SK-N-SH (cell line): ENCODE results near the gene RABGAP1L. TPM values are rescaled to one million over a fixed set of nuclear protein-coding genes. Genes with fewer than 3 reads are reported as not detected.

Experiments
- CTCF ChIA-PET: fragments of 300-600, 350-600 bp; formaldehyde crosslinking; extraction: SDS; loops from one replicate; lab custom pipeline; 2021; lab: Yijun Ruan, JAX
- POLR2A ChIA-PET: fragments of 350-600 bp; sonication (Branson Sonifier 250); formaldehyde crosslinking; extraction: SDS; loops from one replicate; lab custom pipeline; 2020; ENCODE audit warnings: antibody characterized with exemption, inconsistent platforms; lab: Yijun Ruan, JAX
- DNase-seq: peaks from one replicate; pipeline ENCODE4 v3.0.0; 2012
- H2AFZ ChIP-seq: fragments of 200-600 bp; sonication (generic); 2 replicates; pipeline ENCODE4 v1.8.1; 2016; ENCODE audit warnings: antibody characterized with exemption, mild to moderate bottlenecking, low read depth
- H3F3A ChIP-seq: fragments of 200-600 bp; sonication (generic); replicated peaks from 2 replicates; pipeline ENCODE3; 2016; ENCODE audit warnings: antibody characterized with exemption, mild to moderate bottlenecking; ENCODE audit not compliant: insufficient read depth
- H3K27ac ChIP-seq, 2 experiments: fragments of 200-500 bp in 1 of 2; fragments of 200-600 bp in 1 of 2; sonication (Bioruptor generic) in 1 of 2; sonication (generic), shearing (Covaris generic) in 1 of 2; 2 replicates each; pipeline versions ENCODE4 v1.5.1 to v1.6.1; 2014 to 2016; ENCODE audit warnings: low read depth in 2 of 2, inconsistent platforms in 1 of 2, low read length in 1 of 2, mild to moderate bottlenecking in 1 of 2, mixed read lengths in 1 of 2
- H3K27me3 ChIP-seq: fragments of 200-600 bp; sonication (generic), shearing (Covaris generic); 2 replicates; pipeline ENCODE4 v1.6.1; 2016; ENCODE audit warnings: mixed run types; ENCODE audit not compliant: insufficient read depth
- H3K36me3 ChIP-seq, 2 experiments: fragments of 200-500 bp in 1 of 2; fragments of 200-600 bp in 1 of 2; sonication (Bioruptor generic) in 1 of 2; sonication (generic) in 1 of 2; replicated peaks in 1 of 2; 2 replicates each; pipeline versions ENCODE3 to v1.5.1; 2014 to 2016; ENCODE audit warnings: low read length in 1 of 2, mild to moderate bottlenecking in 1 of 2; ENCODE audit not compliant: insufficient read depth in 2 of 2, control insufficient read depth in 1 of 2
- H3K4me1 ChIP-seq, 2 experiments: fragments of 200-500 bp in 1 of 2; fragments of 200-600 bp in 1 of 2; sonication (Bioruptor generic) in 1 of 2; sonication (generic), shearing (Covaris generic) in 1 of 2; 2 replicates each; pipeline versions ENCODE4 v1.5.1 to v1.6.1; 2014 to 2016; ENCODE audit warnings: low read depth in 1 of 2, low read length in 1 of 2, mixed run types in 1 of 2; ENCODE audit not compliant: insufficient read depth in 2 of 2, control insufficient read depth in 1 of 2
- H3K4me2 ChIP-seq: fragments of 200-600 bp; sonication (generic), shearing (Covaris generic); 2 replicates; pipeline ENCODE4 v1.6.1; 2017; ENCODE audit warnings: mixed run types
- H3K4me3 ChIP-seq, 2 experiments: fragments of 200-500 bp in 1 of 2; fragments of 200-600 bp in 1 of 2; sonication (Bioruptor generic) in 1 of 2; sonication (generic), shearing (Covaris generic) in 1 of 2; 2 replicates each; pipeline versions ENCODE4 v1.5.1 to v1.8.1; 2014 to 2016; ENCODE audit warnings: low read depth in 2 of 2, inconsistent platforms in 1 of 2, low read length in 1 of 2, mild to moderate bottlenecking in 1 of 2, mixed read lengths in 1 of 2, moderate library complexity in 1 of 2
- H3K79me2 ChIP-seq: fragments of 200-600 bp; sonication (generic); 2 replicates; pipeline ENCODE4 v1.8.1; 2017; ENCODE audit warnings: mild to moderate bottlenecking; ENCODE audit not compliant: insufficient read depth
- H3K9ac ChIP-seq: fragments of 200-600 bp; sonication (generic); 2 replicates; pipeline ENCODE4 v1.6.1; 2017; ENCODE audit warnings: mixed run types
- H3K9me2 ChIP-seq: fragments of 200-600 bp; sonication (generic); 2 replicates; pipeline ENCODE4 v1.6.1; 2017; ENCODE audit warnings: mixed run types
- H3K9me3 ChIP-seq: fragments of 200-600 bp; sonication (generic); 2 replicates; pipeline ENCODE4 v1.6.1; 2017; ENCODE audit warnings: mixed run types, mild to moderate bottlenecking, moderate library complexity
- H4K20me1 ChIP-seq: fragments of 200-600 bp; sonication (generic); 2 replicates; pipeline ENCODE4 v1.6.1; 2017; ENCODE audit warnings: mild to moderate bottlenecking, mixed run types; ENCODE audit not compliant: insufficient read depth
- CHD2 ChIP-seq: fragments of 150-350 bp; IDR thresholded peaks from 2 replicates; pipeline ENCODE4 v1.6.1; 2018; ENCODE audit warnings: low read length; ENCODE audit not compliant: partially characterized antibody
- ELF1 ChIP-seq: IDR thresholded peaks from 2 replicates; pipeline ENCODE4 v1.4.0; 2012
- EP300 ChIP-seq, 2 experiments: IDR thresholded peaks; 2 replicates each; pipeline versions ENCODE4 v1.4.0 to v1.6.1; 2012; ENCODE audit warnings: borderline replicate concordance in 1 of 2, low read depth in 1 of 2, low read length in 1 of 2
- FOSL2 ChIP-seq: IDR thresholded peaks from 2 replicates; pipeline ENCODE4 v1.4.0; 2012; ENCODE audit warnings: low read depth, mild to moderate bottlenecking, moderate library complexity, borderline replicate concordance
- FOXJ3 ChIP-seq: sonication (generic); formaldehyde crosslinking; IDR thresholded peaks from 2 replicates; pipeline ENCODE4 v1.5.1; 2020; ENCODE audit warnings: mild to moderate bottlenecking, missing genetic modification reagents
- GABPA ChIP-seq: IDR thresholded peaks from 2 replicates; pipeline ENCODE4 v1.4.0; 2012; ENCODE audit warnings: low read depth, mild to moderate bottlenecking
- GATA2 ChIP-seq: sonication (generic); formaldehyde crosslinking; IDR thresholded peaks from 2 replicates; pipeline ENCODE4 v1.5.0; 2020; ENCODE audit warnings: mild to moderate bottlenecking, missing genetic modification reagents
- JUND ChIP-seq: IDR thresholded peaks from 2 replicates; pipeline ENCODE4 v1.4.0; 2012
- MAX ChIP-seq: IDR thresholded peaks from 2 replicates; pipeline ENCODE4 v1.4.0; 2012; ENCODE audit warnings: low read depth
- NFIC ChIP-seq: IDR thresholded peaks from 2 replicates; pipeline ENCODE4 v1.4.0; 2012; ENCODE audit warnings: borderline replicate concordance
- NRF1 ChIP-seq: IDR thresholded peaks from 2 replicates; pipeline ENCODE4 v1.6.1; 2012; ENCODE audit warnings: low read depth, mild to moderate bottlenecking, low read length
- POLR2AphosphoS5 ChIP-seq: IDR thresholded peaks from 2 replicates; pipeline ENCODE4 v1.6.1; 2012; ENCODE audit warnings: low read depth, low read length
- RAD21 ChIP-seq: IDR thresholded peaks from 2 replicates; pipeline ENCODE4 v1.6.1; 2012; ENCODE audit warnings: mild to moderate bottlenecking, low read length
- REST ChIP-seq: IDR thresholded peaks from 2 replicates; pipeline ENCODE4 v1.6.1; 2012; ENCODE audit warnings: mild to moderate bottlenecking, low read depth, low read length, moderate library complexity
- RFX5 ChIP-seq: IDR thresholded peaks from 2 replicates; pipeline ENCODE4 v1.6.1; 2012; ENCODE audit warnings: mild to moderate bottlenecking, improper control_type of control experiment, low read length
- RXRA ChIP-seq: IDR thresholded peaks from 2 replicates; pipeline ENCODE4 v1.4.0; 2012; ENCODE audit warnings: low read depth, mild to moderate bottlenecking, borderline replicate concordance
- SIN3A ChIP-seq: IDR thresholded peaks from 2 replicates; pipeline ENCODE4 v1.6.1; 2012; ENCODE audit warnings: low read depth, mild to moderate bottlenecking, low read length, moderate library complexity, borderline replicate concordance
- SMC3 ChIP-seq: IDR thresholded peaks from 2 replicates; pipeline ENCODE4 v1.6.1; 2012; ENCODE audit warnings: low read depth, low read length, improper control_type of control experiment
- TAF1 ChIP-seq: IDR thresholded peaks from 2 replicates; pipeline ENCODE4 v1.6.1; 2012; ENCODE audit warnings: low read depth, mild to moderate bottlenecking, low read length, moderate library complexity, borderline replicate concordance
- WGBS: methylation state at CpG from one replicate; pipeline ENCODE4 v1.1.6; 2017; ENCODE audit warnings: low lambda C conversion rate; 5-methylcytosine and 5-hydroxymethylcytosine counted together
- polyA plus RNA-seq, 3 experiments: library from polyadenylated mRNA; depleted of rRNA; stranded (reverse); fragments of >200 nt; gene quantifications; 2 replicates each; pipeline ENCODE4 v1.2.3, GENCODE V29; 2012
- TF ChIP-seq, protein P1 (sequence below): IDR thresholded peaks from 2 replicates; pipeline ENCODE4 v1.4.0; 2012; ENCODE audit warnings: low read depth, borderline replicate concordance
- TF ChIP-seq, protein P2 (sequence below): fragments of 150-350 bp; IDR thresholded peaks from 2 replicates; pipeline ENCODE4 v1.6.1; 2017; ENCODE audit warnings: antibody characterized with exemption, low read length, low read depth, borderline replicate concordance
- TF ChIP-seq, protein P3 (sequence below): IDR thresholded peaks from 2 replicates; pipeline ENCODE4 v1.4.0; 2012; ENCODE audit warnings: low read depth, borderline replicate concordance

RABGAP1L gene
- polyA plus RNA-seq, 1 of the 3 experiments (the other 2 are of a cell fraction), result 7.2 TPM

- Histone ChIP-seq H3K9me2 (no peaks in the 10 kb centered on the region), H3K4me3 (no peak overlapping the region), H3K9me3 (no peaks in the 10 kb centered on the region), H3K9ac (no peak overlapping the region), H2AFZ (no peak overlapping the region), H3K27ac (no peak overlapping the region), H3K27me3 (no peaks in the 10 kb centered on the region), H3K4me2 (no peak overlapping the region), H3K36me3 (no peaks in the 10 kb centered on the region), H3F3A (no peaks in the 10 kb centered on the region), H3K4me1 (no peaks in the 10 kb centered on the region), H3K79me2 (no peaks in the 10 kb centered on the region), H4K20me1 (no peaks in the 10 kb centered on the region)
- CTCF ChIA-PET, result no interaction called here
- no peak for TF ChIP-seq RAD21
- no peak for TF ChIP-seq SIN3A
- TF ChIP-seq FOSL2, result no peak
- TF ChIP-seq, protein P1, sequence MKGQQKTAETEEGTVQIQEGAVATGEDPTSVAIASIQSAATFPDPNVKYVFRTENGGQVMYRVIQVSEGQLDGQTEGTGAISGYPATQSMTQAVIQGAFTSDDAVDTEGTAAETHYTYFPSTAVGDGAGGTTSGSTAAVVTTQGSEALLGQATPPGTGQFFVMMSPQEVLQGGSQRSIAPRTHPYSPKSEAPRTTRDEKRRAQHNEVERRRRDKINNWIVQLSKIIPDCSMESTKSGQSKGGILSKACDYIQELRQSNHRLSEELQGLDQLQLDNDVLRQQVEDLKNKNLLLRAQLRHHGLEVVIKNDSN, result no peak
- TF ChIP-seq GATA2, result no peak
- no peak for TF ChIP-seq RXRA
- no peak for TF ChIP-seq CHD2
- TF ChIP-seq POLR2AphosphoS5, result no peak
- no peak for TF ChIP-seq JUND
- no peak for TF ChIP-seq TAF1
- TF ChIP-seq FOXJ3 (CRISPR knock-in tag), result no peak
- TF ChIP-seq NRF1, result no peak
- no peak for TF ChIP-seq SMC3
- WGBS, result 93% methylated on average over 3 of the region's 3 CpGs
- POLR2A ChIA-PET, result no interaction called here
- no peak for DNase-seq
Observed at GRCh38 chr1:174916846-174917245, 757.5 kb downstream of the RABGAP1L start.

- Histone ChIP-seq H3K36me3 (no peaks in the 10 kb centered on the region), H3K4me2 (no peak overlapping the region), H3K4me3 (no peak overlapping the region), H3K27me3 (no peaks in the 10 kb centered on the region), H3K9ac (no peak overlapping the region), H2AFZ (no peak overlapping the region), H3F3A (no peaks in the 10 kb centered on the region), H3K9me2 (no peaks in the 10 kb centered on the region), H4K20me1 (no peaks in the 10 kb centered on the region), H3K79me2 (no peaks in the 10 kb centered on the region), H3K4me1 (no peaks in the 10 kb centered on the region), H3K27ac (no peak overlapping the region), H3K9me3 (no peaks in the 10 kb centered on the region)
- WGBS, result 50% methylated on average over 1 of the region's 1 CpG
- ChIA-PET CTCF (no interaction called here), POLR2A (no interaction called here)
- no peak for DNase-seq
- TF ChIP-seq, protein P2, sequence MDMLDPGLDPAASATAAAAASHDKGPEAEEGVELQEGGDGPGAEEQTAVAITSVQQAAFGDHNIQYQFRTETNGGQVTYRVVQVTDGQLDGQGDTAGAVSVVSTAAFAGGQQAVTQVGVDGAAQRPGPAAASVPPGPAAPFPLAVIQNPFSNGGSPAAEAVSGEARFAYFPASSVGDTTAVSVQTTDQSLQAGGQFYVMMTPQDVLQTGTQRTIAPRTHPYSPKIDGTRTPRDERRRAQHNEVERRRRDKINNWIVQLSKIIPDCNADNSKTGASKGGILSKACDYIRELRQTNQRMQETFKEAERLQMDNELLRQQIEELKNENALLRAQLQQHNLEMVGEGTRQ, result no peak
- TF ChIP-seq RXRA, result no peak
- TF ChIP-seq POLR2AphosphoS5, result no peak
- TF ChIP-seq CHD2, result no peak
- no peak for TF ChIP-seq RFX5
- TF ChIP-seq ELF1, result no peak
- TF ChIP-seq NRF1, result no peak
- TF ChIP-seq GABPA, result no peak
- TF ChIP-seq NFIC, result no peak
- no peak for TF ChIP-seq RAD21
- TF ChIP-seq REST, result no peak
- TF ChIP-seq JUND, result no peak
- TF ChIP-seq MAX, result no peak
- TF ChIP-seq GATA2, result no peak
- TF ChIP-seq EP300 (IDR thresholded peaks at IDR 0.05; ENCODE audit: borderline replicate concordance in 1 of 2, low read depth in 1 of 2, low read length in 1 of 2), result no peak
- no peak for TF ChIP-seq SIN3A
- TF ChIP-seq, protein P3, sequence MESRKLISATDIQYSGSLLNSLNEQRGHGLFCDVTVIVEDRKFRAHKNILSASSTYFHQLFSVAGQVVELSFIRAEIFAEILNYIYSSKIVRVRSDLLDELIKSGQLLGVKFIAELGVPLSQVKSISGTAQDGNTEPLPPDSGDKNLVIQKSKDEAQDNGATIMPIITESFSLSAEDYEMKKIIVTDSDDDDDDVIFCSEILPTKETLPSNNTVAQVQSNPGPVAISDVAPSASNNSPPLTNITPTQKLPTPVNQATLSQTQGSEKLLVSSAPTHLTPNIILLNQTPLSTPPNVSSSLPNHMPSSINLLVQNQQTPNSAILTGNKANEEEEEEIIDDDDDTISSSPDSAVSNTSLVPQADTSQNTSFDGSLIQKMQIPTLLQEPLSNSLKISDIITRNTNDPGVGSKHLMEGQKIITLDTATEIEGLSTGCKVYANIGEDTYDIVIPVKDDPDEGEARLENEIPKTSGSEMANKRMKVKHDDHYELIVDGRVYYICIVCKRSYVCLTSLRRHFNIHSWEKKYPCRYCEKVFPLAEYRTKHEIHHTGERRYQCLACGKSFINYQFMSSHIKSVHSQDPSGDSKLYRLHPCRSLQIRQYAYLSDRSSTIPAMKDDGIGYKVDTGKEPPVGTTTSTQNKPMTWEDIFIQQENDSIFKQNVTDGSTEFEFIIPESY, result no peak
Observed at GRCh38 chr1:174920093-174920492, 760.8 kb downstream of the RABGAP1L start.
